DOHH2 (cell line): ENCODE data around the gene RNGTT.

Experiments used
- H3F3A ChIP-seq: fragments of 200-600 bp; sonication (generic), shearing (Covaris generic); 2 replicates; pipeline ENCODE4 v1.6.0; 2016; ENCODE audit warnings: antibody characterized with exemption, mild to moderate bottlenecking; ENCODE audit not compliant: control insufficient read depth, insufficient read depth
- H3K27ac ChIP-seq: fragments of 200-600 bp; sonication (generic); 2 replicates; pipeline ENCODE4 v1.5.1; 2014; ENCODE audit warnings: low read depth, mild to moderate bottlenecking, low read length, moderate library complexity
- H3K27me3 ChIP-seq: fragments of 200-600 bp; sonication (generic); 2 replicates; pipeline ENCODE4 v1.6.1; 2014; ENCODE audit warnings: mild to moderate bottlenecking, low read length, mixed read lengths; ENCODE audit not compliant: control insufficient read depth
- H3K36me3 ChIP-seq: fragments of 200-600 bp; sonication (generic); 2 replicates; pipeline ENCODE4 v1.6.1; 2014; ENCODE audit warnings: mild to moderate bottlenecking, low read length, moderate library complexity, mixed read lengths; ENCODE audit not compliant: control insufficient read depth
- H3K4me1 ChIP-seq: fragments of 200-600 bp; sonication (generic); 2 replicates; pipeline ENCODE4 v1.6.1; 2014; ENCODE audit warnings: mild to moderate bottlenecking, low read length, mixed read lengths; ENCODE audit not compliant: control insufficient read depth
- H3K4me2 ChIP-seq: fragments of 200-600 bp; sonication (generic); 2 replicates; pipeline ENCODE4 v1.6.0; 2014; ENCODE audit warnings: mild to moderate bottlenecking, low read length, moderate library complexity
- H3K4me3 ChIP-seq: fragments of 200-600 bp; sonication (generic); 2 replicates; pipeline ENCODE4 v1.5.1; 2014; ENCODE audit warnings: mild to moderate bottlenecking, low read length, mixed read lengths
- H3K79me2 ChIP-seq: fragments of 200-600 bp; sonication (generic); 2 replicates; pipeline ENCODE4 v1.6.1; 2014; ENCODE audit warnings: mild to moderate bottlenecking, low read length, mixed read lengths; ENCODE audit not compliant: control insufficient read depth
- H3K9me2 ChIP-seq: fragments of 200-600 bp; sonication (generic); replicated peaks from 2 replicates; pipeline ENCODE4 v1.6.1; 2014; ENCODE audit warnings: mild to moderate bottlenecking, low read length, mixed read lengths; ENCODE audit not compliant: control insufficient read depth
- H3K9me3 ChIP-seq: fragments of 200-600 bp; sonication (generic); 2 replicates; pipeline ENCODE4 v1.6.1; 2014; ENCODE audit warnings: antibody characterized with exemption, low read length, mixed read lengths; ENCODE audit not compliant: control insufficient read depth, insufficient read depth
- H4K20me1 ChIP-seq: fragments of 200-600 bp; sonication (generic); 2 replicates; pipeline ENCODE4 v1.6.0; 2014; ENCODE audit warnings: low read depth, mild to moderate bottlenecking, antibody characterized with exemption, low read length, moderate library complexity; ENCODE audit not compliant: control insufficient read depth, insufficient read depth
- CTCF ChIP-seq: fragments of 200-600 bp; sonication (generic); IDR thresholded peaks from one replicate; pipeline ENCODE4 v1.5.1; 2014; ENCODE audit warnings: antibody characterized with exemption, mild to moderate bottlenecking, low read depth, low read length; ENCODE audit not compliant: poor library complexity, severe bottlenecking
- EZH2phosphoT487 ChIP-seq: fragments of 200-600 bp; sonication (generic); IDR thresholded peaks from 2 replicates; pipeline ENCODE4 v1.6.1; 2017; ENCODE audit warnings: borderline replicate concordance, mild to moderate bottlenecking, antibody characterized with exemption, low read length, moderate library complexity, mixed read lengths

RNGTT gene

GRCh38 chr6:88922775-88923548, 40.5 kb downstream of the RNGTT start:
- Histone ChIP-seq H3K4me2 (no peak overlapping the region), H3K27ac (no peak overlapping the region)
- TF ChIP-seq CTCF, result no peak
- TF ChIP-seq EZH2phosphoT487, result no peak

GRCh38 chr6:88921734-88922133, 41.7 kb downstream of the RNGTT start:
- H3K27me3 ChIP-seq, result no peaks in the 10 kb centered on the region
- no peak for TF ChIP-seq EZH2phosphoT487
- no peak for TF ChIP-seq CTCF
- no peak overlapping the region for H3K27ac ChIP-seq
- no peak overlapping the region for H3K4me2 ChIP-seq
- peaks cover 12% of the 10 kb centered on the region for H3K36me3 ChIP-seq
- no peak overlapping the region for H3K4me3 ChIP-seq
- no peaks in the 10 kb centered on the region for H3K9me3 ChIP-seq
- no peaks in the 10 kb centered on the region for H3K4me1 ChIP-seq
- H4K20me1 ChIP-seq, result no peaks in the 10 kb centered on the region
- no peaks in the 10 kb centered on the region for H3K79me2 ChIP-seq
- peaks cover 4% of the 10 kb centered on the region; the same call in 1 of the 2 replicates for H3F3A ChIP-seq
- H3K9me2 ChIP-seq, result no peaks in the 10 kb centered on the region

More at GRCh38 chr6:88922775-88923548, 40.5 kb downstream of the RNGTT start:
- no peak overlapping the region for H3K4me3 ChIP-seq
- H4K20me1 ChIP-seq, result no peaks in the 10 kb centered on the region
- H3K4me1 ChIP-seq, result no peaks in the 10 kb centered on the region
- H3K9me3 ChIP-seq, result no peaks in the 10 kb centered on the region
- no peaks in the 10 kb centered on the region for H3K27me3 ChIP-seq
- peaks cover 13% of the 10 kb centered on the region for H3K36me3 ChIP-seq
- peaks cover 4% of the 10 kb centered on the region; the same call in 1 of the 2 replicates for H3F3A ChIP-seq
- H3K79me2 ChIP-seq, result no peaks in the 10 kb centered on the region
- no peaks in the 10 kb centered on the region for H3K9me2 ChIP-seq

- no peak overlapping the region for H3K4me3 ChIP-seq
- no peaks in the 10 kb centered on the region for H3K27me3 ChIP-seq
- H3K79me2 ChIP-seq, result no peaks in the 10 kb centered on the region
- H3K36me3 ChIP-seq, result peaks cover 9% of the 10 kb centered on the region
- no peak for TF ChIP-seq CTCF
- no peak for TF ChIP-seq EZH2phosphoT487
- no peaks in the 10 kb centered on the region for H4K20me1 ChIP-seq
- no peaks in the 10 kb centered on the region for H3K9me3 ChIP-seq
- no peaks in the 10 kb centered on the region for H3K9me2 ChIP-seq
- no peak overlapping the region for H3K4me2 ChIP-seq
- H3K4me1 ChIP-seq, result no peaks in the 10 kb centered on the region
- H3F3A ChIP-seq, result peaks cover 4% of the 10 kb centered on the region; the same call in 1 of the 2 replicates
- H3K27ac ChIP-seq, result no peak overlapping the region
These were observed 42.4 kb downstream of the RNGTT start for GRCh38 chr6:88920774-88921733.
